Activated naive CD8-positive, alpha-beta T cell treated with anti-CD3 and anti-CD28 coated beads for 36 hours (primary cell): Measurements from ENCODE around the gene TAF9B. TPM values are rescaled to one million over a fixed set of nuclear protein-coding genes. Genes with fewer than 3 reads are reported as not detected.
"Not testable (repeated sequence)": the region's sequence is repeated elsewhere in the genome, so short reads cannot be mapped to it uniquely, and the experiment has no call there.

Experiments
- DNase-seq: peaks from one replicate; pipeline ENCODE4 v3.0.0; 2021
- H3K27ac Mint-ChIP-seq: one replicate; pipeline ENCODE4 v1.8.0; 2022; ENCODE audit warnings: mild to moderate bottlenecking, moderate library complexity, mixed read lengths
- H3K27me3 Mint-ChIP-seq: one replicate; pipeline ENCODE4 v1.8.0; 2022; ENCODE audit warnings: mild to moderate bottlenecking, mixed read lengths
- H3K36me3 Mint-ChIP-seq: one replicate; pipeline ENCODE4 v1.8.0; 2021; ENCODE audit warnings: mild to moderate bottlenecking, mixed read lengths
- H3K4me1 Mint-ChIP-seq: one replicate; pipeline ENCODE4 v1.8.0; 2021; ENCODE audit warnings: mixed read lengths
- H3K4me3 Mint-ChIP-seq: one replicate; pipeline ENCODE4 v1.8.0; 2022; ENCODE audit warnings: mild to moderate bottlenecking, moderate library complexity, mixed read lengths
- H3K9me3 Mint-ChIP-seq: one replicate; pipeline ENCODE4 v1.8.0; 2022; ENCODE audit warnings: mixed read lengths
- total RNA-seq, 2 experiments: library from RNA; stranded (reverse); gene quantifications; one replicate each; pipeline ENCODE4 v1.2.3, GENCODE V29; 2021

Gene TAF9B
- total RNA-seq, 2 experiments from 2014 or later = 19.6 to 20.9 TPM

DNA sequence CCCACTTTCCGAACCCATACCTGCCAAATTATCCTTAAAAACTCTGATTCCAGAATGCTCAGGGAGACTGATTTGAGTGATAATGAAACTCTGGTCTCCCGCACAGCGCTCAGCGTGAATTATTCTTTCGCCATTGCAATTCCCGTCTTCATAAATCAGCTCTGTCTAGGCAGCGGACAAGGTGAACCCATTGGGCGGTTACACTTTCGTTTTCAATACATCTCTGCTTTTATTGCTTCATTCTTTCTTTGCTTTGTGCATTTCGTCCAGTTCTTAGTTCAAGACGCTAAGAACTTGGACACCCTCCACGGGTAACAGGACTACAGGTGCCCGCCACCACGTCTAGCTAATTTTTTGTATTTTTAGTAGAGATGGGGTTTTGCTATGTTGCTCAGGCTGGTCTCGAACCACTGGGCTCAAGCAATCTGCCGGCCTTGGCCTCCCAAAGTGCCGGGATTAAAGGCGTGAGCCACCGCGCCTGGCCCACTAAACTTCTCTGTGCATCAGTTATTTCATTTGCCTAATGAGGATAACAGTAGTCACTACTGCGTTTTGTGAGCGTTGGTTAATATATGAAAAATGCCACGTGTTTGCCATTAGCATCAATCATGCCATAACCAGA is 36.3 kb downstream of the TAF9B start:
- H3K4me1 Mint-ChIP-seq = peaks cover 18% of the 10 kb centered on the region
- H3K9me3 Mint-ChIP-seq = peaks cover 5% of the 10 kb centered on the region
- peak overlapping the region; percentile 96 for H3K4me3 Mint-ChIP-seq
- no peaks in the 10 kb centered on the region for H3K27me3 Mint-ChIP-seq
- DNase-seq = no peak
- H3K36me3 Mint-ChIP-seq = peaks cover 42% of the 10 kb centered on the region
- peak overlapping the region; percentile 95 for H3K27ac Mint-ChIP-seq

DNA sequence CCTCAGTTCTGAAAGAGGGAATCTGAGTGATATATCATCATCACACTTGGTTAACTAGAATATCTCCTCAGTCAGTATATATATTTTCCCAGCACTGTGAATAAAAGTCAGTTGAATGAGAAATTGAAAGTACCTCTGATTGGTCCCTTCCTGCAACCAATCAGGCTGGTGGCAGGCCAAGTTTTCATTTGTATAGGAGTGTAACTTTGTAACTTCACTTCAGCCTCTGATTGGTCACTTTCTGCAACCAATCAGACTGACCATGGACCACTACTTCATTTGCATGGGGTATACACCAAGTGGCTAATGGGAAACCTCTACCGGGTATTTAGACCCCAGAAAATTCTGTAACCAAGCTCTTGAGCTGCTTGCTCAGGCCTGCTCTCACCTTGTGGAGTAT is 37.4 kb downstream of the TAF9B start:
- no peak for DNase-seq
- H3K27me3 Mint-ChIP-seq = no peaks in the 10 kb centered on the region
- H3K4me1 Mint-ChIP-seq = peaks cover 14% of the 10 kb centered on the region
- peaks cover 32% of the 10 kb centered on the region for H3K36me3 Mint-ChIP-seq
- no peak overlapping the region for H3K4me3 Mint-ChIP-seq
- peak overlapping the region; percentile 20 for H3K27ac Mint-ChIP-seq
- peaks cover 5% of the 10 kb centered on the region for H3K9me3 Mint-ChIP-seq

DNA sequence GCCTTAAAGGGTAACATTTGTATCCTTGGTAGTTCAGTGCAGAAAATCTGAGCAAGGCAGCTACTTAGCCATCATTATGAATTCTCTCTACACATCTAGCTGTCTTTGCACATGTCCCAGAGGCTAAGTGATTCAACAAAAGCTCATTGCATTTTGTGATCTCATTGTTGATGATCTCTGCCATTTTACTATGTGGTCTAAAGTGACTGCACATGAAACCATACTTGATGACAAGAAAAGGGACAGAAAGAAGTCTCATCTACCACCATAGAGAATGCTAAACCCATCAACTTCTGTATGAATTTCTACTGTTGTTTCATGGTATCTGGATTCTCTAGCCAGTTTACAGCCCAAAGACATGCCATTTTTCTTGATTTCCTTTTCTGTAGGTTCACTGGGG is 41.3 kb downstream of the TAF9B start:
- Mint-ChIP-seq H3K27me3 (no peaks in the 10 kb centered on the region), H3K4me1 (peaks cover 12% of the 10 kb centered on the region), H3K9me3 (peaks cover 4% of the 10 kb centered on the region), H3K36me3 (peaks cover 8% of the 10 kb centered on the region), H3K27ac (no peak overlapping the region), H3K4me3 (no peak overlapping the region)
- no peak for DNase-seq

DNA sequence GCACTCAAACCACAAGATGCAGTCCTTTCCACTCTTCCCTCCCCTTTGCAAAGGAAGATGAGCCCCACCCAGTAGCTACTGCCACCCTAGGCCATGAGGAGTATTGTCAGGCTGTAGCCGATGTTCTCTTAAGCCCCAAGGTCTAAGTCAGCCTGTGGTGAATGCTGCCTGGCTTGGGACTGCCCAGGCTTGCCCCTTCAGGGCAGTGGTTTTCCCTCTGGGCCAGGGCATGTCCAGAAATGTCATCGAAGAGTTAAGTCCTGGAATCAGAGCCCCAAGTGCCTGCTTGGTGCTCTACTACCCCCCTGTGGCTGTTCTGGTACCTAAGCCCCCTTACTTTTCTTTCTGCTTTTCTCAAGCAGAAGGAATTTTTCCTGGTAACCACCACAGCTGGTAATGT is 47.2 kb downstream of the TAF9B start:
- Mint-ChIP-seq H3K36me3 (peaks cover 1% of the 10 kb centered on the region), H3K4me1 (peaks cover 4% of the 10 kb centered on the region), H3K9me3 (peaks cover 3% of the 10 kb centered on the region), H3K27me3 (no peaks in the 10 kb centered on the region), H3K4me3 (no peak overlapping the region), H3K27ac (no peak overlapping the region)
- peak; percentile 4 for DNase-seq

DNA sequence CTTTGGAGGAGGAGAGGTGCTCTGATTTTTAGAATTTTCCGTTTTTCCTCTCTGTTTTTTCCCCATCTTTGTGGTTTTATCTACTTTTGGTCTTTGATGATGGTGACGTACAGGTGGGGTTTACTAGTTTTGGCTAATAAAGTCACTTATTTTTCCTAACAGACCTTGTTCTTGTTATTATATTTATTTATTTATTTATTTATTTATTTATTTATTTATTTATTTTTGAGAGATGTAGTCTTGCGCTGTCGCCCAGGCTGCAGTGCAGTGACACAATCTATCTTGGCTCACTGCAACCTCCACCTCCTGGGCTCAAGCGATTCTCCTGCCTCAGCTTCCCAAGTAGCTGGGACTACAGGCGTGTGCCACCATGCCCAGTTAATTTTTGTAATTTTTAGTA is 58.0 kb downstream of the TAF9B start:
- H3K9me3 Mint-ChIP-seq, H3K36me3 Mint-ChIP-seq, H3K27ac Mint-ChIP-seq, H3K4me3 Mint-ChIP-seq, H3K27me3 Mint-ChIP-seq, DNase-seq, H3K4me1 Mint-ChIP-seq: not testable (repeated sequence)

Other genes starting within 250 kb of the TAF9B start
- 10 to 100 TPM; 37.5 to 41.3 TPM for gene MAGT1, start 244.2 kb downstream of the TAF9B start, total RNA-seq
- gene COX7B, start 240.2 kb downstream of the TAF9B start, total RNA-seq = 100 to 1,000 TPM; 341 to 345 TPM
- 1 to 10 TPM; 6.4 to 7.0 TPM for gene ATP7A, start 229.0 kb downstream of the TAF9B start, total RNA-seq
- gene PGAM4, start 170.0 kb downstream of the TAF9B start, total RNA-seq = under 1 TPM in 1 of 2 experiments, not detected in 1; 0.92 TPM
- gene PGK1, start 35.4 kb downstream of the TAF9B start, total RNA-seq = 1,000 to 10,000 TPM; 1,246 to 1,264 TPM
- gene CYSLTR1, start 188.0 kb upstream of the TAF9B start, total RNA-seq = under 1 TPM; 0.36 to 0.66 TPM